H1 (cell line): Measurements from ENCODE around the gene CASR. TPM values are rescaled to one million over a fixed set of nuclear protein-coding genes. Genes with fewer than 3 reads are reported as not detected.

Source experiments
- CTCF ChIA-PET: fragments of 300-600 bp; sonication (Branson Sonifier 250); formaldehyde crosslinking; loops from one replicate; lab custom pipeline; 2021; ENCODE audit not compliant: partially characterized antibody; lab: Charles Lee
- POLR2A ChIA-PET: fragments of 300-600 bp; sonication (Branson Sonifier 250); formaldehyde crosslinking; loops from one replicate; lab custom pipeline; 2021; ENCODE audit warnings: inconsistent platforms; ENCODE audit not compliant: partially characterized antibody; lab: Charles Lee
- DNase-seq, 2 experiments: peaks; one replicate each; pipeline versions ENCODE4 v3.0.0 to v3.0.0-alpha.2; 2010 to 2022; ENCODE audit warnings: low spot score in 2 of 2, low read depth in 1 of 2, mixed read lengths in 1 of 2
- FAIRE-seq: peaks from 2 replicates; lab custom pipeline; 2011; peaks lifted over from hg19 to GRCh38; lab: Jason Lieb, UNC
- H2AFZ ChIP-seq: 2 replicates; pipeline ENCODE4 v1.8.1; 2012; ENCODE audit warnings: low read length, inconsistent platforms
- H2AK5ac ChIP-seq: 2 replicates; pipeline ENCODE4 v1.6.1; 2013; ENCODE audit warnings: low read depth, low read length
- H2BK120ac ChIP-seq: replicated peaks from 2 replicates; pipeline ENCODE3; 2013; ENCODE audit warnings: low read depth, low read length, inconsistent platforms
- H2BK12ac ChIP-seq: 2 replicates; pipeline ENCODE4 v1.6.1; 2013; ENCODE audit warnings: low read depth, low read length
- H2BK15ac ChIP-seq: 2 replicates; pipeline ENCODE4 v1.6.1; 2013; ENCODE audit warnings: low read length
- H2BK20ac ChIP-seq: 2 replicates; pipeline ENCODE4 v1.6.1; 2013; ENCODE audit warnings: low read length
- H2BK5ac ChIP-seq: 2 replicates; pipeline ENCODE4 v1.6.1; 2013; ENCODE audit warnings: low read depth, low read length
- H3K14ac ChIP-seq: 2 replicates; pipeline ENCODE4 v1.6.1; 2013; ENCODE audit warnings: inconsistent platforms; ENCODE audit not compliant: insufficient read length
- H3K18ac ChIP-seq: 2 replicates; pipeline ENCODE4 v1.6.1; 2013; ENCODE audit warnings: low read length; ENCODE audit errors: extremely low read depth
- H3K23ac ChIP-seq: 2 replicates; pipeline ENCODE4 v1.6.1; 2013; ENCODE audit warnings: inconsistent platforms; ENCODE audit not compliant: insufficient read length
- H3K23me2 ChIP-seq: 2 replicates; pipeline ENCODE4 v1.6.1; 2013; ENCODE audit warnings: low read depth, low read length
- H3K27ac ChIP-seq: 2 replicates; pipeline ENCODE4 v1.6.1; 2011; ENCODE audit warnings: low read depth, low read length, inconsistent platforms
- H3K27me3 ChIP-seq, 4 experiments: replicated peaks in 1 of 4; 1 replicate in 1 of 4; 2 replicates in 3 of 4; pipeline versions ENCODE4 v1.6.1 to v1.8.1; 2011 to 2013; ENCODE audit warnings: low read length in 3 of 4, mild to moderate bottlenecking in 3 of 4, inconsistent platforms in 2 of 4, mixed read lengths in 2 of 4, moderate library complexity in 1 of 4; ENCODE audit not compliant: control insufficient read depth in 3 of 4, insufficient read depth in 3 of 4; ENCODE audit errors: extremely low read depth in 1 of 4
- H3K36me3 ChIP-seq, 4 experiments: 2 replicates each; pipeline versions ENCODE4 v1.6.1 to v1.8.1; 2011 to 2013; ENCODE audit warnings: mild to moderate bottlenecking in 4 of 4, low read length in 3 of 4, moderate library complexity in 2 of 4, control low read depth in 1 of 4, inconsistent platforms in 1 of 4; ENCODE audit not compliant: insufficient read depth in 4 of 4, control insufficient read depth in 2 of 4
- H3K4ac ChIP-seq: replicated peaks from 2 replicates; pipeline ENCODE3; 2013; ENCODE audit warnings: low read length, low read depth, mixed read lengths, inconsistent platforms; ENCODE audit not compliant: insufficient read length
- H3K4me1 ChIP-seq, 4 experiments: replicated peaks in 1 of 4; 1 replicate in 1 of 4; 2 replicates in 3 of 4; pipeline versions ENCODE4 v1.6.1 to v1.8.1; 2011 to 2013; ENCODE audit warnings: low read length in 3 of 4, inconsistent platforms in 2 of 4, mixed read lengths in 1 of 4; ENCODE audit not compliant: insufficient read depth in 4 of 4, control insufficient read depth in 3 of 4
- H3K4me2 ChIP-seq, 2 experiments: 2 replicates each; pipeline versions ENCODE4 v1.6.1 to v1.8.1; 2011 to 2013; ENCODE audit warnings: low read depth in 2 of 2, low read length in 2 of 2, control low read depth in 1 of 2, inconsistent platforms in 1 of 2, mild to moderate bottlenecking in 1 of 2; ENCODE audit not compliant: insufficient read depth in 1 of 2
- H3K4me3 ChIP-seq, 4 experiments: fragments of 200-600, 300-600 bp in 1 of 4; sonication (generic), shearing (Covaris generic), sonication (Bioruptor Twin) in 1 of 4; 2 replicates each; pipeline versions ENCODE4 v1.5.1 to v1.8.1; 2011 to 2016; ENCODE audit warnings: low read length in 4 of 4, low read depth in 3 of 4, control low read depth in 2 of 4, inconsistent platforms in 2 of 4, mild to moderate bottlenecking in 2 of 4, mixed read lengths in 1 of 4, moderate library complexity in 1 of 4; ENCODE audit not compliant: insufficient read depth in 2 of 4; ENCODE audit errors: extremely low read depth in 1 of 4
- H3K56ac ChIP-seq: replicated peaks from 2 replicates; pipeline ENCODE3; 2013; ENCODE audit warnings: low read depth, mild to moderate bottlenecking, mixed read lengths, low read length, inconsistent platforms; ENCODE audit not compliant: insufficient read length
- H3K79me1 ChIP-seq: 2 replicates; pipeline ENCODE4 v1.6.1; 2013; ENCODE audit warnings: low read depth, low read length, control low read depth
- H3K79me2 ChIP-seq, 2 experiments: 2 replicates each; pipeline versions ENCODE4 v1.6.1 to v1.8.1; 2012 to 2013; ENCODE audit warnings: low read length in 2 of 2, mild to moderate bottlenecking in 2 of 2, inconsistent platforms in 1 of 2; ENCODE audit not compliant: insufficient read depth in 2 of 2, control insufficient read depth in 1 of 2
- H3K9ac ChIP-seq, 4 experiments: replicated peaks in 1 of 4; 1 replicate in 1 of 4; 2 replicates in 3 of 4; pipeline versions ENCODE4 v1.6.1 to v1.8.1; 2011 to 2013; ENCODE audit warnings: low read depth in 3 of 4, low read length in 3 of 4, control low read depth in 2 of 4, mild to moderate bottlenecking in 2 of 4, moderate library complexity in 2 of 4, inconsistent platforms in 1 of 4; ENCODE audit errors: extremely low read depth in 1 of 4
- H3K9me3 ChIP-seq, 2 experiments: 2 replicates each; pipeline versions ENCODE4 v1.6.1 to v1.8.1; 2012 to 2013; ENCODE audit warnings: mild to moderate bottlenecking in 2 of 2, moderate library complexity in 2 of 2, control low read depth in 1 of 2, inconsistent platforms in 1 of 2, low read depth in 1 of 2, low read length in 1 of 2, mixed read lengths in 1 of 2; ENCODE audit not compliant: insufficient read depth in 2 of 2
- H4K20me1 ChIP-seq, 2 experiments: replicated peaks in 1 of 2; 2 replicates each; pipeline versions ENCODE3 to v1.8.1; 2011 to 2013; ENCODE audit warnings: inconsistent platforms in 2 of 2, low read length in 2 of 2, mild to moderate bottlenecking in 1 of 2; ENCODE audit not compliant: insufficient read depth in 2 of 2, control insufficient read depth in 1 of 2
- H4K5ac ChIP-seq: 2 replicates; pipeline ENCODE4 v1.6.1; 2013; ENCODE audit warnings: low read length, low read depth, mixed read lengths, inconsistent platforms; ENCODE audit not compliant: insufficient read length
- H4K8ac ChIP-seq: 2 replicates; pipeline ENCODE4 v1.8.0; 2013; ENCODE audit warnings: mild to moderate bottlenecking, moderate library complexity, low read length, inconsistent platforms; ENCODE audit not compliant: insufficient read depth; ENCODE audit errors: extremely low read depth
- H4K91ac ChIP-seq: replicated peaks from 2 replicates; pipeline ENCODE3; 2013; ENCODE audit warnings: low read length, mixed read lengths, inconsistent platforms; ENCODE audit not compliant: insufficient read length
- CBX5 ChIP-seq: fragments of 300-800, 300-1000 bp; sonication (generic); IDR thresholded peaks from 2 replicates; pipeline ENCODE4 v1.7.1; 2016; ENCODE audit warnings: antibody characterized with exemption, low read length, low read depth
- CBX8 ChIP-seq: fragments of 300-800, 300-1000 bp; sonication (generic); IDR thresholded peaks from 2 replicates; pipeline ENCODE4 v1.7.1; 2016; ENCODE audit warnings: low read depth, low read length, borderline replicate concordance
- NRF1 ChIP-seq: IDR thresholded peaks from 2 replicates; pipeline ENCODE4 v1.6.1; 2011; ENCODE audit warnings: mild to moderate bottlenecking, low read depth, low read length, improper control_type of control experiment
- PHF8 ChIP-seq: fragments of 200-600 bp; sonication (generic); conservative IDR thresholded peaks from 2 replicates; pipeline ENCODE4 v1.7.1; 2012; ENCODE audit warnings: low read depth, mild to moderate bottlenecking, inconsistent platforms, low read length, moderate library complexity
- POLR2A ChIP-seq, 2 experiments: IDR thresholded peaks; 1 replicate in 1 of 2; 2 replicates in 1 of 2; pipeline ENCODE4 v1.6.1; 2011; ENCODE audit warnings: low read depth in 2 of 2, low read length in 2 of 2, mild to moderate bottlenecking in 2 of 2; ENCODE audit errors: control extremely low read depth in 1 of 2
- RAD21 ChIP-seq, 2 experiments: IDR thresholded peaks in 1 of 2; conservative IDR thresholded peaks in 1 of 2; 2 replicates each; pipeline ENCODE4 v1.6.1; 2011; ENCODE audit warnings: low read depth in 2 of 2, low read length in 2 of 2, improper control_type of control experiment in 1 of 2, inconsistent platforms in 1 of 2, mild to moderate bottlenecking in 1 of 2, moderate library complexity in 1 of 2
- RFX5 ChIP-seq: IDR thresholded peaks from 2 replicates; pipeline ENCODE4 v1.6.1; 2011; ENCODE audit warnings: low read depth, low read length, improper control_type of control experiment, borderline replicate concordance
- RNF2 ChIP-seq: fragments of 200-900, 300-1000 bp; sonication (generic); IDR thresholded peaks from 2 replicates; pipeline ENCODE4 v1.7.1; 2016; ENCODE audit warnings: borderline replicate concordance, low read depth, mild to moderate bottlenecking, antibody characterized with exemption, low read length; ENCODE audit not compliant: poor library complexity, severe bottlenecking; ENCODE audit errors: missing control alignments
- SIX5 ChIP-seq: IDR thresholded peaks from 2 replicates; pipeline ENCODE4 v1.6.1; 2011; ENCODE audit warnings: mild to moderate bottlenecking, low read depth, low read length
- WGBS, 2 experiments: shearing (Covaris generic) in 1 of 2; methylation state at CpG; one replicate each; pipeline versions ENCODE4 v1.1.6 to v1.1.7; 2013 to 2015; ENCODE audit warnings: low lambda C conversion rate in 2 of 2, mixed read lengths in 2 of 2, inconsistent platforms in 1 of 2, low coverage in 1 of 2, missing lambda C conversion rate in 1 of 2; ENCODE audit not compliant: insufficient replicate concordance in 2 of 2, insufficient coverage in 1 of 2, insufficient read length in 1 of 2; ENCODE audit errors: extremely low coverage in 1 of 2, missing lambda C conversion rate in 1 of 2; 5-methylcytosine and 5-hydroxymethylcytosine counted together
- polyA plus RNA-seq, 7 experiments: library from polyadenylated mRNA; depleted of rRNA in 3 of 7; stranded (reverse) in 5 of 7; unstranded in 2 of 7; fragments of >200 nt in 5 of 7; fragments of 200-250 nt in 2 of 7; gene quantifications; 1 replicate in 5 of 7; 2 replicates in 1 of 7; 4 replicates in 1 of 7; pipeline versions ENCODE4 v1.2.1 to v1.2.3, GENCODE V29; 2011 to 2013; ENCODE audit warnings: missing spikeins in 2 of 7, mixed read lengths in 2 of 7
- total RNA-seq: library from RNA; stranded (reverse); fragmentation: NEBNext Ultra II Directional; extraction: Animal tissue kit (Norgen Biotek cat#: 25700); gene quantifications from 2 replicates; pipeline ENCODE4 v1.2.1, GENCODE V29; 2021

The CASR gene
- total and polyA plus RNA-seq, 2 of the 8 experiments (the other 6 are each of a cell fraction or from before 2014, with no cell fraction given): 0.36 to 0.58 TPM

DNA sequence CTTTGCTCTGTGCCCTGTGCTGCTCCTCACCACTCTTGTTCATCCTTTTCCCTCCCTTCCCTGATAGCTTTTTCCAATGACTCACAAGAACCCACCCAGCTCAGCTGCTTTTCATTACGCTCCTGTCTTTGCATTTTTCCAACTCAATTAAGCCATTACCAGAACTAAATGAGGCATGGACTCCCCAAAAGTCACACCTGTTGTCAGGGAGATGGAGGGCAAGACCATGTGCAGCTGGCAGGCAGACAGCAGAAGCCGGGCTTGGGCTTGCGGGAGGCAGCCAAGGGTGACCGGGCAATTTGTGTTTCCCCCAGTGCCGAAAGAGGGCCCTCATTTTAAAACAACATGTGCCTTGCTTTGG is 64.3 kb downstream of the CASR start:
- Histone ChIP-seq H4K91ac (no peak overlapping the region), H3K18ac (no peak overlapping the region), H3K9me3 (no peaks in the 10 kb centered on the region), H4K8ac (no peak overlapping the region), H3K4me1 (no peaks in the 10 kb centered on the region), H3K4me3 (no peak overlapping the region), H4K20me1 (no peaks in the 10 kb centered on the region), H3K79me1 (no peaks in the 10 kb centered on the region), H2AK5ac (no peak overlapping the region), H3K79me2 (no peaks in the 10 kb centered on the region), H3K27ac (no peak overlapping the region), H2BK20ac (no peak overlapping the region), H3K9ac (no peak overlapping the region), H3K36me3 (no peaks in the 10 kb centered on the region), H4K5ac (no peak overlapping the region), H3K56ac (no peak overlapping the region), H2AFZ (no peak overlapping the region), H3K14ac (no peak overlapping the region), H3K4ac (no peak overlapping the region), H2BK5ac (no peak overlapping the region), H3K27me3 (no peaks in the 10 kb centered on the region), H2BK120ac (no peak overlapping the region), H2BK15ac (no peak overlapping the region), H2BK12ac (no peak overlapping the region), H3K23me2 (no peaks in the 10 kb centered on the region)
- POLR2A ChIA-PET: no interaction called here
- FAIRE-seq (no peak), DNase-seq (no peak)
- CTCF ChIA-PET: interaction anchor here (0.8 to 3.4 kb wide), 5 partner anchors 9 to 252 kb away, joined by 3 to 13 read pairs (median 3); no protein-coding TSS in a partner anchor
- TF ChIP-seq POLR2A (IDR thresholded peaks at IDR 0.05; ENCODE audit: control extremely low read depth in 1 of 2, low read depth in 2 of 2, low read length in 2 of 2) (no peak), CBX5 (no peak), RNF2 (no peak), SIX5 (no peak), NRF1 (no peak), CBX8 (no peak), RFX5 (no peak), RAD21 (IDR thresholded peaks at IDR 0.05 in 1 of 2, conservative IDR thresholded peaks at IDR 0.05 in 1 of 2; ENCODE audit: low read depth in 2 of 2, low read length in 2 of 2) (no peak), PHF8 (no peak)
- TF ChIP-seq, all 59 proteins: peak for 0
- H3K23ac ChIP-seq: no peak overlapping the region
- WGBS, 2 experiments: 82% methylated on average over 5 of the region's 5 CpGs; no CpG with 5 or more reads in 1 of the 2 experiments
- H3K4me2 ChIP-seq: no peak overlapping the region
